Measurements from ENCODE around the gene UMPS.

DNA sequence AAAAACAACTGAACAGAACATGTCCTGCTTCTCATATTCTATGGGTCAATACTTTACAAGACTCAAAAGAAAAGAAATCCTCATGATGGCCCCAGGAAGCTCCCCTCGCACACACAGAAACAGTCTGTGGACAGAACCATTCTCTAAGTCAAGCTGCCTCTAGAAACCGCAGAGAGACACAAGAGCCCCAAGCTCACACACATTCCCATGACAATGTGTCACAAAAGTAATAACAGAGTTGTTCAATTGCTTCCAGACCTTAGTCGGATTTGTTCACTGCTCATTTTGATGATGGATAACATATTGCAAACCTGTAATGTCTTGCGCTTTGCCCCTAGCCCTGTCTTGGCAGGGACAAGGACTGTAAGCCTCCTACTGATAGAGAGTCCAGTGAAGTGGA, 60.9 kb downstream of the UMPS start:
- TF ChIP-seq, protein P1, sequence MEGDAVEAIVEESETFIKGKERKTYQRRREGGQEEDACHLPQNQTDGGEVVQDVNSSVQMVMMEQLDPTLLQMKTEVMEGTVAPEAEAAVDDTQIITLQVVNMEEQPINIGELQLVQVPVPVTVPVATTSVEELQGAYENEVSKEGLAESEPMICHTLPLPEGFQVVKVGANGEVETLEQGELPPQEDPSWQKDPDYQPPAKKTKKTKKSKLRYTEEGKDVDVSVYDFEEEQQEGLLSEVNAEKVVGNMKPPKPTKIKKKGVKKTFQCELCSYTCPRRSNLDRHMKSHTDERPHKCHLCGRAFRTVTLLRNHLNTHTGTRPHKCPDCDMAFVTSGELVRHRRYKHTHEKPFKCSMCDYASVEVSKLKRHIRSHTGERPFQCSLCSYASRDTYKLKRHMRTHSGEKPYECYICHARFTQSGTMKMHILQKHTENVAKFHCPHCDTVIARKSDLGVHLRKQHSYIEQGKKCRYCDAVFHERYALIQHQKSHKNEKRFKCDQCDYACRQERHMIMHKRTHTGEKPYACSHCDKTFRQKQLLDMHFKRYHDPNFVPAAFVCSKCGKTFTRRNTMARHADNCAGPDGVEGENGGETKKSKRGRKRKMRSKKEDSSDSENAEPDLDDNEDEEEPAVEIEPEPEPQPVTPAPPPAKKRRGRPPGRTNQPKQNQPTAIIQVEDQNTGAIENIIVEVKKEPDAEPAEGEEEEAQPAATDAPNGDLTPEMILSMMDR (IDR thresholded peaks at IDR 0.05) = no peak
- TF ChIP-seq GABPA (IDR thresholded peaks at IDR 0.05; ENCODE audit: low read depth) (no peak), RFX5 (IDR thresholded peaks at IDR 0.05; ENCODE audit: low read length) (no peak), ELF1 (IDR thresholded peaks at IDR 0.05) (no peak), POLR2AphosphoS5 (IDR thresholded peaks at IDR 0.05; ENCODE audit: low read depth, low read length) (no peak), FOXJ3 (CRISPR knock-in tag; IDR thresholded peaks at IDR 0.05) (no peak)
- TF ChIP-seq, protein P2, sequence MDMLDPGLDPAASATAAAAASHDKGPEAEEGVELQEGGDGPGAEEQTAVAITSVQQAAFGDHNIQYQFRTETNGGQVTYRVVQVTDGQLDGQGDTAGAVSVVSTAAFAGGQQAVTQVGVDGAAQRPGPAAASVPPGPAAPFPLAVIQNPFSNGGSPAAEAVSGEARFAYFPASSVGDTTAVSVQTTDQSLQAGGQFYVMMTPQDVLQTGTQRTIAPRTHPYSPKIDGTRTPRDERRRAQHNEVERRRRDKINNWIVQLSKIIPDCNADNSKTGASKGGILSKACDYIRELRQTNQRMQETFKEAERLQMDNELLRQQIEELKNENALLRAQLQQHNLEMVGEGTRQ (IDR thresholded peaks at IDR 0.05; ENCODE audit: borderline replicate concordance, low read depth, low read length) = no peak
